Measurements from ENCODE around the gene PDGFC.

- no peak for TF ChIP-seq POLR2A (IDR thresholded peaks at IDR 0.05)
- TF ChIP-seq CTCF (IDR thresholded peaks at IDR 0.05) = no peak
- no peak for TF ChIP-seq EP300 (IDR thresholded peaks at IDR 0.05)
Observed at GRCh38 chr4:156885374-156885773, 86.2 kb downstream of the PDGFC start.
